B cell (primary cell): ENCODE measurements around the gene DNAJA3.

Source experiments
- CTCF ChIP-seq: fragments of 200-600 bp; IDR thresholded peaks from one replicate; pipeline ENCODE4 v1.8.0; 2022; ENCODE audit warnings: antibody characterized with exemption, mild to moderate bottlenecking
- EZH2 ChIP-seq: IDR thresholded peaks from 2 replicates; pipeline ENCODE4 v1.6.1; 2012; ENCODE audit warnings: borderline replicate concordance, low read depth, mild to moderate bottlenecking, moderate library complexity, low read length; ENCODE audit not compliant: insufficient read depth, poor library complexity, severe bottlenecking

GRCh38 chr16:4463522-4464163 is 38.0 kb downstream of the DNAJA3 start:
- TF ChIP-seq CTCF (no peak), EZH2 (no peak)
